Spleen (tissue), 7 donors: Measurements from ENCODE around the gene LCN10.
A peak's percentile ranks its signal among the peaks of the same experiment; 100 is the strongest.

Experiments used
- CTCF ChIP-seq, 11 experiments: fragments of 200-600 bp in 7 of 11; fragments of 450-650 bp in 4 of 11; sonication (generic) in 4 of 11; IDR thresholded peaks in 8 of 11; conservative IDR thresholded peaks in 3 of 11; 1 replicate in 7 of 11; 2 replicates in 4 of 11; pipeline versions ENCODE4 v1.4.0 to v1.8.0; 2016 to 2021; ENCODE audit warnings: antibody characterized with exemption in 11 of 11, inconsistent platforms in 4 of 11, mild to moderate bottlenecking in 1 of 11
- POLR2A ChIP-seq, 3 donors: fragments of 450-650 bp; IDR thresholded peaks; one replicate each; pipeline ENCODE4 v1.5.1; 2017; ENCODE audit warnings: antibody characterized with exemption in 3 of 3, mild to moderate bottlenecking in 1 of 3
- POLR2AphosphoS5 ChIP-seq, 3 donors: sonication (generic); formaldehyde crosslinking; IDR thresholded peaks; one replicate each; pipeline ENCODE4 v1.5.1; 2017; ENCODE audit warnings: antibody characterized with exemption in 3 of 3
- donor health status: DM: no; HTN: no; CAD: no; lungs with moderate emphysema.
- donor health status: DM: no; HTN: no; CAD: no.
- donor health status: DM: no; HTN: no; CAD: no.

- peak; percentile 65 to 87 (median 80) for TF ChIP-seq CTCF (IDR thresholded peaks at IDR 0.05 in 8 of 11, conservative IDR thresholded peaks at IDR 0.05 in 3 of 11)
- no peak for TF ChIP-seq POLR2A (IDR thresholded peaks at IDR 0.05)
- TF ChIP-seq POLR2AphosphoS5 (IDR thresholded peaks at IDR 0.05) = peak in 1 of 3 donors; percentile 47
Measured at GRCh38 chr9:136787690-136788400, 45.1 kb upstream of the LCN10 start.
